Activated CD4-positive, CD25-positive, alpha-beta regulatory T cell treated with anti-CD3 and anti-CD28 coated beads, Interleukin-2, amount 50 U/mL, for 72 hours (primary cell): ENCODE measurements around the gene USP17L20.
A peak's percentile ranks its signal among the peaks of the same experiment; 100 is the strongest.
"Not testable (repeated sequence)": the region's sequence is repeated elsewhere in the genome, so short reads cannot be mapped to it uniquely, and the experiment has no call there.

ENCODE experiments used
- DNase-seq: peaks from one replicate; pipeline ENCODE4 v3.0.0; 2021

The USP17L20 gene, protein sequence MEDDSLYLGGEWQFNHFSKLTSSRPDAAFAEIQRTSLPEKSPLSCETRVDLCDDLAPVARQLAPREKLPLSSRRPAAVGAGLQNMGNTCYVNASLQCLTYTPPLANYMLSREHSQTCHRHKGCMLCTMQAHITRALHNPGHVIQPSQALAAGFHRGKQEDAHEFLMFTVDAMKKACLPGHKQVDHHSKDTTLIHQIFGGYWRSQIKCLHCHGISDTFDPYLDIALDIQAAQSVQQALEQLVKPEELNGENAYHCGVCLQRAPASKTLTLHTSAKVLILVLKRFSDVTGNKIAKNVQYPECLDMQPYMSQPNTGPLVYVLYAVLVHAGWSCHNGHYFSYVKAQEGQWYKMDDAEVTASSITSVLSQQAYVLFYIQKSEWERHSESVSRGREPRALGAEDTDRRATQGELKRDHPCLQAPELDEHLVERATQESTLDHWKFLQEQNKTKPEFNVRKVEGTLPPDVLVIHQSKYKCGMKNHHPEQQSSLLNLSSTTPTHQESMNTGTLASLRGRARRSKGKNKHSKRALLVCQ

DNA sequence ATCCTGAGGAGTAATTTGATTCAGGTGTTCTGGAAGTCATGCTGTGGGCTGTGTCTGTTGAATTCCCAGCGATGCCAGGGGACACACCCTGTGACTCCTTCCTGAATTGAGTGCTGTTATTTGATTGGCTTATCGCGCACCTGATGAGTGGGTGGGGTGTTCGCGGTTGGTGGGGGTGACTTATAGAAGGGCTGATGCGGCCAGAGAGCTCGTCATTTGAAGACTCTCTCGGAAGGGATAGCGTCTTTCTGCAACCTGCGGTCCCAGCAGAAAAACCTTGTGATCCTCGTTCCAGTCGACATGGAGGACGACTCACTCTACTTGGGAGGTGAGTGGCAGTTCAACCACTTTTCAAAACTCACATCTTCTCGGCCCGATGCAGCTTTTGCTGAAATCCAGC lies at the start of gene USP17L20:
USP17L20 (plus strand) TSS at position 301 of the 400 bp plus-strand sequence; CDS start at position 301, 0 bp downstream.
- DNase-seq, result not testable (repeated sequence)

DNA sequence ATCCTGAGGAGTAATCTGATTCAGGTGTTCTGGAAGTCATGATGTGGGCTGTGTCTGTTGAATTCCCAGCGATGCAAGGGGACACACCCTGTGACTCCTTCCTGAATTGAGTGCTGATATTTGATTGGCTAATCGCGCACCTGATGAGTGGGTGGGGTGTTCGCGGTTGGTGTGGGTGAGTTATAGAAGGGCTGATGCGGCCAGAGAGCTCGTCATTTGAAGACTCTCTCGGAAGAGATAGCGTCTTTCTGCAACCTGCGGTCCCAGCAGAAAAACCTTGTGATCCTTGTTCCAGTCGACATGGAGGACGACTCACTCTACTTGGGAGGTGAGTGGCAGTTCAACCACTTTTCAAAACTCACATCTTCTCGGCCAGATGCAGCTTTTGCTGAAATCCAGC lies 47.6 kb upstream of the USP17L20 start, which contains the start of gene USP17L10:
USP17L10 (plus strand) TSS at position 301 of the 400 bp plus-strand sequence; CDS start at position 301, 0 bp downstream.
- DNase-seq, result not testable (repeated sequence)

DNA sequence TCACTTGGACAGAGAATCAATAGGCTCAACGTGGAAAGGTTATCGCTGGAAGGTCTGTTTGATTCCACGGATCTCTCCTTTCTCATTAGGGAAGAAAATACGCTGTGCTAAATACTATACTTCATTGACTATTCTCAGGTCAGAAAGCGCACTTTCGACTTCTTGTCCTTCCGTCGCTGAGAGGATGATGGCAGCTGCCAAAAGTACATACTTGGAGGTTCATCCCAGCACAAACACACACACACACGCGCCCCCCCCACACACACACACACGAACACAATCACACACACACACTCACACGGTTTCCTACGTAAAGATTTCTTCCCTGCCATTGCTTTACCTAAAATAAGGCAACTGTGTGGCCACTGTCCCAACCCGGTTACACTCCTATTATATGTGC lies 43.2 kb upstream of the USP17L20 start:
- DNase-seq, result not testable (repeated sequence)

DNA sequence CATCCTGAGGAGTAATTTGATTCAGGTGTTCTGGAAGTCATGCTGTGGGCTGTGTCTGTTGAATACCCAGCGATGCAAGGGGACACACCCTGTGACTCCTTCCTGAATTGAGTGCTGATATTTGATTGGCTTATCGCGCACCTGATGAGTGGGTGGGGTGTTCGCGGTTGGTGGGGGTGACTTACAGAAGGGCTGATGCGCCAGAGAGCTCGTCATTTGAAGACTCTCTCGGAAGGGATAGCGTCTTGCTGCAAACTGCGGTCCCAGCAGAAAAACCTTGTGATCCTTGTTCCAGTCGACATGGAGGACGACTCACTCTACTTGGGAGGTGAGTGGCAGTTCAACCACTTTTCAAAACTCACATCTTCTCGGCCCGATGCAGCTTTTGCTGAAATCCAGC lies 42.8 kb upstream of the USP17L20 start, which contains the start of gene USP17L11:
USP17L11 (plus strand) TSS at position 301 of the 400 bp plus-strand sequence; CDS start at position 301, 0 bp downstream.
- not testable (repeated sequence) for DNase-seq

DNA sequence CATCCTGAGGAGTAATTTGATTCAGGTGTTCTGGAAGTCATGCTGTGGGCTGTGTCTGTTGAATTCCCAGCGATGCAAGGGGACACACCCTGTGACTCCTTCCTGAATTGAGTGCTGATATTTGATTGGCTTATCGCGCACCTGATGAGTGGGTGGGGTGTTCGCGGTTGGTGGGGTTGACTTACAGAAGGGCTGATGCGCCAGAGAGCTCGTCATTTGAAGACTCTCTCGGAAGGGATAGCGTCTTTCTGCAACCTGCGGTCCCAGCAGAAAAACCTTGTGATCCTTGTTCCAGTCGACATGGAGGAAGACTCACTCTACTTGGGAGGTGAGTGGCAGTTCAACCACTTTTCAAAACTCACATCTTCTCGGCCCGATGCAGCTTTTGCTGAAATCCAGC lies 38.1 kb upstream of the USP17L20 start, which contains the start of gene USP17L12:
USP17L12 (plus strand) TSS at position 301 of the 400 bp plus-strand sequence; CDS start at position 301, 0 bp downstream.
- not testable (repeated sequence) for DNase-seq

DNA sequence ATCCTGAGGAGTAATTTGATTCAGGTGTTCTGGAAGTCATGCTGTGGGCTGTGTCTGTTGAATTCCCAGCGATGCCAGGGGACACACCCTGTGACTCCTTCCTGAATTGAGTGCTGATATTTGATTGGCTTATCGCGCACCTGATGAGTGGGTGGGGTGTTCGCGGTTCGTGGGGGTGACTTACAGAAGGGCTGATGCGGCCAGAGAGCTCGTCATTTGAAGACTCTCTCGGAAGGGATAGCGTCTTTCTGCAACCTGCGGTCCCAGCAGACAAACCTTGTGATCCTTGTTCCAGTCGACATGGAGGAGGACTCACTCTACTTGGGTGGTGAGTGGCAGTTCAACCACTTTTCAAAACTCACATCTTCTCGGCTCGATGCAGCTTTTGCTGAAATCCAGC lies 33.3 kb upstream of the USP17L20 start, which contains the start of gene USP17L13:
USP17L13 (plus strand) TSS at position 301 of the 400 bp plus-strand sequence; CDS start at position 301, 0 bp downstream.
- not testable (repeated sequence) for DNase-seq

DNA sequence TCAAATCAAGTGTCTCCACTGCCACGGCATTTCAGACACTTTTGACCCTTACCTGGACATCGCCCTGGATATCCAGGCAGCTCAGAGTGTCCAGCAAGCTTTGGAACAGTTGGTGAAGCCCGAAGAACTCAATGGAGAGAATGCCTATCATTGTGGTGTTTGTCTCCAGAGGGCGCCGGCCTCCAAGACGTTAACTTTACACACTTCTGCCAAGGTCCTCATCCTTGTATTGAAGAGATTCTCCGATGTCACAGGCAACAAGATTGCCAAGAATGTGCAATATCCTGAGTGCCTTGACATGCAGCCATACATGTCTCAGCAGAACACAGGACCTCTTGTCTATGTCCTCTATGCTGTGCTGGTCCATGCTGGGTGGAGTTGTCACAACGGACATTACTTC lies 27.7 kb upstream of the USP17L20 start:
- peak; percentile 8 for DNase-seq

DNA sequence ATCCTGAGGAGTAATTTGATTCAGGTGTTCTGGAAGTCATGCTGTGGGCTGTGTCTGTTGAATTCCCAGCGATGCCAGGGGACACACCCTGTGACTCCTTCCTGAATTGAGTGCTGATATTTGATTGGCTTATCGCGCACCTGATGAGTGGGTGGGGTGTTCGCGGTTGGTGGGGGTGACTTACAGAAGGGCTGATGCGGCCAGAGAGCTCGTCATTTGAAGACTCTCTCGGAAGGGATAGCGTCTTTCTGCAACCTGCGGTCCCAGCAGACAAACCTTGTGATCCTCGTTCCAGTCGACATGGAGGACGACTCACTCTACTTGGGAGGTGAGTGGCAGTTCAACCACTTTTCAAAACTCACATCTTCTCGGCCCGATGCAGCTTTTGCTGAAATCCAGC lies 23.8 kb upstream of the USP17L20 start, which contains the start of gene USP17L15:
USP17L15 (plus strand) TSS at position 301 of the 400 bp plus-strand sequence; CDS start at position 301, 0 bp downstream.
- not testable (repeated sequence) for DNase-seq

DNA sequence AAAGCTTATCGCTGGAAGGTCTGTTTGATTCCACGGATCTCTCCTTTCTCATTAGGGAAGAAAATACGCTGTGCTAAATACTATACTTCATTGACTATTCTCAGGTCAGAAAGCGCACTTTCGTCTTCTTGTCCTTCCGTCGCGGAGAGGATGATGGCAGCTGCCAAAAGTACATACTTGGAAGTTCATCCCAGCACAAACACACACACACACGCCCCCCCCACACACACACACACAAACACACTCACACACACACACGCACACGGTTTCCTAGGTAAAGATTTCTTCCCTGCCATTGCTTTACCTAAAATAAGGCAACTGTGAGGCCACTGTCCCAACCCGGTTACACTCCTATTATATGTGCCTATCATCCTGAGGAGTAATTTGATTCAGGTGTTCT lies 19.5 kb upstream of the USP17L20 start:
- not testable (repeated sequence) for DNase-seq

DNA sequence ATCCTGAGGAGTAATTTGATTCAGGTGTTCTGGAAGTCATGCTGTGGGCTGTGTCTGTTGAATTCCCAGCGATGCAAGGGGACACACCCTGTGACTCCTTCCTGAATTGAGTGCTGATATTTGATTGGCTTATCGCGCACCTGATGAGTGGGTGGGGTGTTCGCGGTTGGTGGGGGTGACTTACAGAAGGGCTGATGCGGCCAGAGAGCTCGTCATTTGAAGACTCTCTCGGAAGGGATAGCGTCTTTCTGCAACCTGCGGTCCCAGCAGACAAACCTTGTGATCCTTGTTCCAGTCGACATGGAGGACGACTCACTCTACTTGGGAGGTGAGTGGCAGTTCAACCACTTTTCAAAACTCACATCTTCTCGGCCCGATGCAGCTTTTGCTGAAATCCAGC lies 14.3 kb upstream of the USP17L20 start, which contains the start of gene USP17L17:
USP17L17 (plus strand) TSS at position 301 of the 400 bp plus-strand sequence; CDS start at position 301, 0 bp downstream.
- DNase-seq, result not testable (repeated sequence)

DNA sequence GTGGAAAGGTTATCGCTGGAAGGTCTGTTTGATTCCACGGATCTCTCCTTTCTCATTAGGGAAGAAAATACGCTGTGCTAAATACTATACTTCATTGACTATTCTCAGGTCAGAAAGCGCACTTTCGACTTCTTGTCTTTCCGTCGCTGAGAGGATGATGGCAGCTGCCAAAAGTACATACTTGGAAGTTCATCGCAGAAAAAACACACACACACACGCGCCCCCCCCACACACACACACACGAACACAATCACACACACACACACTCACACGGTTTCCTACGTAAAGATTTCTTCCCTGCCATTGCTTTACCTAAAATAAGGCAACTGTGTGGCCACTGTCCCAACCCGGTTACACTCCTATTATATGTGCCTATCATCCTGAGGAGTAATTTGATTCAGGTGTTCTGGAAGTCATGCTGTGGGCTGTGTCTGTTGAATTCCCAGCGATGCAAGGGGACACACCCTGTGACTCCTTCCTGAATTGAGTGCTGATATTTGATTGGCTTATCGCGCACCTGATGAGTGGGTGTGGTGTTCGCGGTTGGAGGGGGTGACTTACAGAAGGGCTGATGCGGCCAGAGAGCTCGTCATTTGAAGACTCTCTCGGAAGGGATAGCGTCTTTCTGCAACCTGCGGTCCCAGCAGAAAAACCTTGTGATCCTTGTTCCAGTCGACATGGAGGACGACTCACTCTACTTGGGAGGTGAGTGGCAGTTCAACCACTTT lies 9.8 kb upstream of the USP17L20 start, which contains the start of gene USP17L18:
USP17L18 (plus strand) TSS at position 678 of the 728 bp plus-strand sequence; CDS start at position 678, 0 bp downstream.
- DNase-seq, result not testable (repeated sequence)

DNA sequence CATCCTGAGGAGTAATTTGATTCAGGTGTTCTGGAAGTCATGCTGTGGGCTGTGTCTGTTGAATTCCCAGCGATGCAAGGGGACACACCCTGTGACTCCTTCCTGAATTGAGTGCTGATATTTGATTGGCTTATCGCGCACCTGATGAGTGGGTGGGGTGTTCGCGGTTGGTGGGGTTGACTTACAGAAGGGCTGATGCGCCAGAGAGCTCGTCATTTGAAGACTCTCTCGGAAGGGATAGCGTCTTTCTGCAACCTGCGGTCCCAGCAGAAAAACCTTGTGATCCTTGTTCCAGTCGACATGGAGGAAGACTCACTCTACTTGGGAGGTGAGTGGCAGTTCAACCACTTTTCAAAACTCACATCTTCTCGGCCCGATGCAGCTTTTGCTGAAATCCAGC lies 4.8 kb upstream of the USP17L20 start, which contains the start of gene USP17L19:
USP17L19 (plus strand) TSS at position 301 of the 400 bp plus-strand sequence; CDS start at position 301, 0 bp downstream.
- DNase-seq, result not testable (repeated sequence)

DNA sequence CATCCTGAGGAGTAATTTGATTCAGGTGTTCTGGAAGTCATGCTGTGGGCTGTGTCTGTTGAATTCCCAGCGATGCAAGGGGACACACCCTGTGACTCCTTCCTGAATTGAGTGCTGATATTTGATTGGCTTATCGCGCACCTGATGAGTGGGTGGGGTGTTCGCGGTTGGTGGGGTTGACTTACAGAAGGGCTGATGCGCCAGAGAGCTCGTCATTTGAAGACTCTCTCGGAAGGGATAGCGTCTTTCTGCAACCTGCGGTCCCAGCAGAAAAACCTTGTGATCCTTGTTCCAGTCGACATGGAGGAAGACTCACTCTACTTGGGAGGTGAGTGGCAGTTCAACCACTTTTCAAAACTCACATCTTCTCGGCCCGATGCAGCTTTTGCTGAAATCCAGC lies 4.6 kb downstream of the USP17L20 start, which contains the start of gene USP17L21:
USP17L21 (plus strand) TSS at position 301 of the 400 bp plus-strand sequence; CDS start at position 301, 0 bp downstream.
- DNase-seq, result not testable (repeated sequence)

DNA sequence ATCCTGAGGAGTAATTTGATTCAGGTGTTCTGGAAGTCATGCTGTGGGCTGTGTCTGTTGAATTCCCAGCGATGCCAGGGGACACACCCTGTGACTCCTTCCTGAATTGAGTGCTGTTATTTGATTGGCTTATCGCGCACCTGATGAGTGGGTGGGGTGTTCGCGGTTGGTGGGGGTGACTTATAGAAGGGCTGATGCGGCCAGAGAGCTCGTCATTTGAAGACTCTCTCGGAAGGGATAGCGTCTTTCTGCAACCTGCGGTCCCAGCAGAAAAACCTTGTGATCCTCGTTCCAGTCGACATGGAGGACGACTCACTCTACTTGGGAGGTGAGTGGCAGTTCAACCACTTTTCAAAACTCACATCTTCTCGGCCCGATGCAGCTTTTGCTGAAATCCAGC lies 9.4 kb downstream of the USP17L20 start, which contains the start of gene USP17L22:
USP17L22 (plus strand) TSS at position 301 of the 400 bp plus-strand sequence; CDS start at position 301, 0 bp downstream.
- DNase-seq, result not testable (repeated sequence)

DNA sequence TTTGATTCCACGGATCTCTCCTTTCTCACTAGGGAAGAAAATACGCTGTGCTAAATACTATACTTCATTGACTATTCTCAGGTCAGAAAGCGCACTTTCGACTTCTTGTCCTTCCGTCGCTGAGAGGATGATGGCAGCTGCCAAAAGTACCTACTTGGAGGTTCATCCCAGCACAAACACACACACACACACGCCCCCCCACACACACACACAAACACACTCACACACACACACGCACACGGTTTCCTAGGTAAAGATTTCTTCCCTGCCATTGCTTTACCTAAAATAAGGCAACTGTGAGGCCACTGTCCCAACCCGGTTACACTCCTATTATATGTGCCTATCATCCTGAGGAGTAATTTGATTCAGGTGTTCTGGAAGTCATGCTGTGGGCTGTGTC lies 13.8 kb downstream of the USP17L20 start:
- not testable (repeated sequence) for DNase-seq
